Measurements from ENCODE around the gene MRPL23. TPM values are rescaled to one million over a fixed set of nuclear protein-coding genes. Genes with fewer than 3 reads are reported as not detected.

Gene MRPL23
- total RNA-seq, 1 experiment from 2014 or later = 123 TPM

- CTCF ChIA-PET = no interaction called here
- no peak overlapping the region for H3K4me3 ChIP-seq (ENCODE audit: low read depth in 2 of 2, low read length in 2 of 2)
- DNase-seq (ENCODE audit: low read depth, low spot score) = no peak
- TF ChIP-seq, protein P1, sequence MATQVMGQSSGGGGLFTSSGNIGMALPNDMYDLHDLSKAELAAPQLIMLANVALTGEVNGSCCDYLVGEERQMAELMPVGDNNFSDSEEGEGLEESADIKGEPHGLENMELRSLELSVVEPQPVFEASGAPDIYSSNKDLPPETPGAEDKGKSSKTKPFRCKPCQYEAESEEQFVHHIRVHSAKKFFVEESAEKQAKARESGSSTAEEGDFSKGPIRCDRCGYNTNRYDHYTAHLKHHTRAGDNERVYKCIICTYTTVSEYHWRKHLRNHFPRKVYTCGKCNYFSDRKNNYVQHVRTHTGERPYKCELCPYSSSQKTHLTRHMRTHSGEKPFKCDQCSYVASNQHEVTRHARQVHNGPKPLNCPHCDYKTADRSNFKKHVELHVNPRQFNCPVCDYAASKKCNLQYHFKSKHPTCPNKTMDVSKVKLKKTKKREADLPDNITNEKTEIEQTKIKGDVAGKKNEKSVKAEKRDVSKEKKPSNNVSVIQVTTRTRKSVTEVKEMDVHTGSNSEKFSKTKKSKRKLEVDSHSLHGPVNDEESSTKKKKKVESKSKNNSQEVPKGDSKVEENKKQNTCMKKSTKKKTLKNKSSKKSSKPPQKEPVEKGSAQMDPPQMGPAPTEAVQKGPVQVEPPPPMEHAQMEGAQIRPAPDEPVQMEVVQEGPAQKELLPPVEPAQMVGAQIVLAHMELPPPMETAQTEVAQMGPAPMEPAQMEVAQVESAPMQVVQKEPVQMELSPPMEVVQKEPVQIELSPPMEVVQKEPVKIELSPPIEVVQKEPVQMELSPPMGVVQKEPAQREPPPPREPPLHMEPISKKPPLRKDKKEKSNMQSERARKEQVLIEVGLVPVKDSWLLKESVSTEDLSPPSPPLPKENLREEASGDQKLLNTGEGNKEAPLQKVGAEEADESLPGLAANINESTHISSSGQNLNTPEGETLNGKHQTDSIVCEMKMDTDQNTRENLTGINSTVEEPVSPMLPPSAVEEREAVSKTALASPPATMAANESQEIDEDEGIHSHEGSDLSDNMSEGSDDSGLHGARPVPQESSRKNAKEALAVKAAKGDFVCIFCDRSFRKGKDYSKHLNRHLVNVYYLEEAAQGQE (IDR thresholded peaks at IDR 0.05; ENCODE audit: insufficient read depth in 1 of 2, low read depth in 2 of 2, low read length in 1 of 2) = no peak
- TF ChIP-seq, protein P2, sequence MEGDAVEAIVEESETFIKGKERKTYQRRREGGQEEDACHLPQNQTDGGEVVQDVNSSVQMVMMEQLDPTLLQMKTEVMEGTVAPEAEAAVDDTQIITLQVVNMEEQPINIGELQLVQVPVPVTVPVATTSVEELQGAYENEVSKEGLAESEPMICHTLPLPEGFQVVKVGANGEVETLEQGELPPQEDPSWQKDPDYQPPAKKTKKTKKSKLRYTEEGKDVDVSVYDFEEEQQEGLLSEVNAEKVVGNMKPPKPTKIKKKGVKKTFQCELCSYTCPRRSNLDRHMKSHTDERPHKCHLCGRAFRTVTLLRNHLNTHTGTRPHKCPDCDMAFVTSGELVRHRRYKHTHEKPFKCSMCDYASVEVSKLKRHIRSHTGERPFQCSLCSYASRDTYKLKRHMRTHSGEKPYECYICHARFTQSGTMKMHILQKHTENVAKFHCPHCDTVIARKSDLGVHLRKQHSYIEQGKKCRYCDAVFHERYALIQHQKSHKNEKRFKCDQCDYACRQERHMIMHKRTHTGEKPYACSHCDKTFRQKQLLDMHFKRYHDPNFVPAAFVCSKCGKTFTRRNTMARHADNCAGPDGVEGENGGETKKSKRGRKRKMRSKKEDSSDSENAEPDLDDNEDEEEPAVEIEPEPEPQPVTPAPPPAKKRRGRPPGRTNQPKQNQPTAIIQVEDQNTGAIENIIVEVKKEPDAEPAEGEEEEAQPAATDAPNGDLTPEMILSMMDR (IDR thresholded peaks at IDR 0.05) = no peak
- TF ChIP-seq TCF7L2 (IDR thresholded peaks at IDR 0.05; ENCODE audit: low read depth, low read length) (no peak), SIN3A (IDR thresholded peaks at IDR 0.05; ENCODE audit: borderline replicate concordance, insufficient read depth, low read depth, low read length) (no peak), POLR2AphosphoS5 (IDR thresholded peaks at IDR 0.05; ENCODE audit: low read depth, low read length) (no peak)
- H3K9me3 ChIP-seq (ENCODE audit: control insufficient read depth, insufficient read depth, low read depth, low read length) = no peaks in the 10 kb centered on the region
- H3K27ac ChIP-seq (ENCODE audit: low read length) = no peak overlapping the region
- H3K27me3 ChIP-seq (ENCODE audit: control insufficient read depth, insufficient read depth, low read length) = no peaks in the 10 kb centered on the region
- ATAC-seq = no peak
- POLR2A ChIA-PET = no interaction called here
- intact Hi-C loops (cut with micrococcal nuclease; ENCODE audit: unreplicated experiment) = no loop called here
- no peaks in the 10 kb centered on the region for H3K4me1 ChIP-seq (ENCODE audit: control insufficient read depth, insufficient read depth, low read length)
- no peaks in the 10 kb centered on the region for H3K36me3 ChIP-seq (ENCODE audit: control insufficient read depth, insufficient read depth, low read length)
- in situ Hi-C loops (cut with HindIII; ENCODE audit: low pct_unique_long_range_greater_than_20kb, low sequenced_read_pairs) = no loop called here
- BruUV-seq (replicated peaks) = no TSS peak
Observed at GRCh38 chr11:1963864-1964263, 16.7 kb downstream of the MRPL23 start.

DNA sequence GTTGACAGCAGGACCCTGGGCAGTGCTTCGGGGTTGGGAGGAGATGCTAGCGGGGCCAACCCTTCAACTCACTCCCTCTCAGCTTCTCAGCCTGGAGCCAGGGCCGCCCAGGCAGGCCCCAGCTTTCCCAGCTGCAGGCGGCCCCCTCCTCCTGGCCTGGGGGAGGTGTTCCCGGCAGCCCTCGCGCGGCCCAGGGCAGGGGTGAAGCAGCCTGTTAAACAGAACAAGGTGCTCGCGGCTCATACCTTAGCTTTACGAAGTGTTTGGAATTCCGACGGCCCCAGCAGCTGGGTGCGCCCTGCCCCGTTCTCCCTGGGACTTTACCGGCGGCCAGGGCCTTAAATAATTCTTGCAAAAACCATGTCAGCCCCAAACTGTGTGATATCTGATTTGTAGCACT, 17.2 kb downstream of the MRPL23 start:
- no peak overlapping the region for H3K27ac ChIP-seq (ENCODE audit: low read length)
- ChIA-PET POLR2A (no interaction called here), CTCF (no interaction called here)
- in situ Hi-C loops (cut with HindIII; ENCODE audit: low pct_unique_long_range_greater_than_20kb, low sequenced_read_pairs) (no loop called here), intact Hi-C loops (cut with micrococcal nuclease; ENCODE audit: unreplicated experiment) (no loop called here)
- no peaks in the 10 kb centered on the region for H3K27me3 ChIP-seq (ENCODE audit: control insufficient read depth, insufficient read depth, low read length)
- no peak for DNase-seq (ENCODE audit: low read depth, low spot score)
- H3K36me3 ChIP-seq (ENCODE audit: control insufficient read depth, insufficient read depth, low read length) = no peaks in the 10 kb centered on the region
- H3K9me3 ChIP-seq (ENCODE audit: control insufficient read depth, insufficient read depth, low read depth, low read length) = no peaks in the 10 kb centered on the region
- H3K4me3 ChIP-seq (ENCODE audit: low read depth in 2 of 2, low read length in 2 of 2) = no peak overlapping the region
- no peak for TF ChIP-seq POLR2AphosphoS5 (IDR thresholded peaks at IDR 0.05; ENCODE audit: low read depth, low read length)
- TF ChIP-seq, protein P1 (IDR thresholded peaks at IDR 0.05; ENCODE audit: insufficient read depth in 1 of 2, low read depth in 2 of 2, low read length in 1 of 2) = no peak
- no peak for TF ChIP-seq SIN3A (IDR thresholded peaks at IDR 0.05; ENCODE audit: borderline replicate concordance, insufficient read depth, low read depth, low read length)
- no peak for TF ChIP-seq TCF7L2 (IDR thresholded peaks at IDR 0.05; ENCODE audit: low read depth, low read length)
- TF ChIP-seq, protein P2 (IDR thresholded peaks at IDR 0.05) = no peak
- no peak for ATAC-seq
- no peaks in the 10 kb centered on the region for H3K4me1 ChIP-seq (ENCODE audit: control insufficient read depth, insufficient read depth, low read length)
- no TSS peak for BruUV-seq (replicated peaks)

Measured in Panc1 (cell line).